HG03280 (cell line): ENCODE measurements around the gene CLPTM1L.
"Not testable (repeated sequence)": the region's sequence is repeated elsewhere in the genome, so short reads cannot be mapped to it uniquely, and the experiment has no call there.

Source experiments
- ATAC-seq: cut with Tn5 transposase; IDR thresholded peaks from one replicate; pipeline ENCODE4 v1.9.1; 2021; ENCODE audit warnings: mild to moderate bottlenecking, moderate library complexity; ENCODE audit not compliant: unreplicated experiment

Gene CLPTM1L

GRCh38 chr5:1342268-1342667 lies 2.6 kb downstream of the CLPTM1L start:
- ATAC-seq = no peak

- ATAC-seq = no peak
Observed at GRCh38 chr5:1341863-1342262, 3.0 kb downstream of the CLPTM1L start.

- ATAC-seq = not testable (repeated sequence)
Observed at GRCh38 chr5:1339818-1340210, 5.1 kb downstream of the CLPTM1L start.

- ATAC-seq = not testable (repeated sequence)
Observed at GRCh38 chr5:1339139-1339817, 5.6 kb downstream of the CLPTM1L start.

- no peak for ATAC-seq
Observed at GRCh38 chr5:1338506-1339070, 6.3 kb downstream of the CLPTM1L start.

GRCh38 chr5:1338196-1338490 lies 6.8 kb downstream of the CLPTM1L start:
- no peak for ATAC-seq

GRCh38 chr5:1337489-1338195 lies 7.3 kb downstream of the CLPTM1L start:
- no peak for ATAC-seq

GRCh38 chr5:1336749-1337488 lies 8.0 kb downstream of the CLPTM1L start:
- no peak for ATAC-seq

GRCh38 chr5:1336106-1336561 lies 8.8 kb downstream of the CLPTM1L start:
- ATAC-seq = no peak

GRCh38 chr5:1335540-1336095 lies 9.3 kb downstream of the CLPTM1L start:
- no peak for ATAC-seq

GRCh38 chr5:1334831-1335539 lies 9.9 kb downstream of the CLPTM1L start:
- no peak for ATAC-seq

GRCh38 chr5:1333986-1334385 lies 10.9 kb downstream of the CLPTM1L start:
- ATAC-seq = no peak

- ATAC-seq = not testable (repeated sequence)
Observed at GRCh38 chr5:1333286-1333685, 11.6 kb downstream of the CLPTM1L start.

- no peak for ATAC-seq
Observed at GRCh38 chr5:1332461-1333001, 12.4 kb downstream of the CLPTM1L start.

- no peak for ATAC-seq
Observed at GRCh38 chr5:1331861-1332405, 13.0 kb downstream of the CLPTM1L start.

GRCh38 chr5:1330847-1331831 lies 13.8 kb downstream of the CLPTM1L start:
- ATAC-seq = no peak

- no peak for ATAC-seq
Observed at GRCh38 chr5:1330146-1330846, 14.6 kb downstream of the CLPTM1L start.

GRCh38 chr5:1329111-1329579 lies 15.8 kb downstream of the CLPTM1L start:
- no peak for ATAC-seq
